ENCODE results near the gene SLC1A6.

- TF ChIP-seq CTCF (conservative IDR thresholded peaks at IDR 0.05 in 1 of 2, IDR thresholded peaks at IDR 0.05 in 1 of 2; ENCODE audit: low read depth in 1 of 2, low read length in 2 of 2) (no peak), EZH2 (IDR thresholded peaks at IDR 0.05; ENCODE audit: low read length, missing control alignments) (no peak)
Measured at GRCh38 chr19:14974488-14974887, 5.2 kb downstream of the SLC1A6 start.
